Neural cell (in vitro differentiated cells): ENCODE data around the gene SMARCAD1. TPM values are rescaled to one million over a fixed set of nuclear protein-coding genes. Genes with fewer than 3 reads are reported as not detected.

ENCODE experiments used
- polyA plus RNA-seq: library from polyadenylated mRNA; depleted of rRNA; stranded (reverse); fragments of >200 nt; gene quantifications from 2 replicates; pipeline ENCODE4 v1.2.3, GENCODE V29; 2014

Gene SMARCAD1
- polyA plus RNA-seq, 1 donor from 2014 or later: 129 TPM

Other genes starting within 250 kb of the SMARCAD1 start
- gene HPGDS, start 135.0 kb downstream of the SMARCAD1 start, polyA plus RNA-seq: not detected in 2 replicates
- 1.6 and 2.7 TPM in 2 replicates for gene PDLIM5, start 244.1 kb downstream of the SMARCAD1 start, polyA plus RNA-seq